ENCODE data around the gene SLC9A9.

SLC9A9 gene

GRCh38 chr3:143652118-143652517 lies 196.2 kb downstream of the SLC9A9 start:
- DNase-seq (ENCODE audit: low read depth in 1 of 2, low spot score in 1 of 2), result no peak

- DNase-seq (ENCODE audit: low read depth in 1 of 2, low spot score in 1 of 2), result no peak
Observed at GRCh38 chr3:143650827-143651226, 197.4 kb downstream of the SLC9A9 start.

GRCh38 chr3:143650120-143650519 lies 198.1 kb downstream of the SLC9A9 start:
- no peak for DNase-seq (ENCODE audit: low read depth in 1 of 2, low spot score in 1 of 2)

GRCh38 chr3:143648708-143649107 lies 199.6 kb downstream of the SLC9A9 start:
- DNase-seq (ENCODE audit: low read depth in 1 of 2, low spot score in 1 of 2), result no peak

- DNase-seq (ENCODE audit: low read depth in 1 of 2, low spot score in 1 of 2), result no peak
Observed at GRCh38 chr3:143648218-143648617, 200.1 kb downstream of the SLC9A9 start.

- DNase-seq (ENCODE audit: low read depth in 1 of 2, low spot score in 1 of 2), result no peak
Observed at GRCh38 chr3:143644370-143645089, 203.7 kb downstream of the SLC9A9 start.

GRCh38 chr3:143643905-143644304 lies 204.4 kb downstream of the SLC9A9 start:
- no peak for DNase-seq (ENCODE audit: low read depth in 1 of 2, low spot score in 1 of 2)

GRCh38 chr3:143640774-143641173 lies 207.5 kb downstream of the SLC9A9 start:
- no peak for DNase-seq (ENCODE audit: low read depth in 1 of 2, low spot score in 1 of 2)

- DNase-seq (ENCODE audit: low read depth in 1 of 2, low spot score in 1 of 2), result no peak
Observed at GRCh38 chr3:143637133-143637532, 211.1 kb downstream of the SLC9A9 start.

- no peak for DNase-seq (ENCODE audit: low read depth in 1 of 2, low spot score in 1 of 2)
Observed at GRCh38 chr3:143634991-143635390, 213.3 kb downstream of the SLC9A9 start.

- DNase-seq (ENCODE audit: low read depth in 1 of 2, low spot score in 1 of 2), result no peak
Observed at GRCh38 chr3:143634427-143634826, 213.8 kb downstream of the SLC9A9 start.

GRCh38 chr3:143633816-143634215 lies 214.5 kb downstream of the SLC9A9 start:
- no peak for DNase-seq (ENCODE audit: low read depth in 1 of 2, low spot score in 1 of 2)

GRCh38 chr3:143629726-143630125 lies 218.5 kb downstream of the SLC9A9 start:
- DNase-seq (ENCODE audit: low read depth in 1 of 2, low spot score in 1 of 2), result no peak

GRCh38 chr3:143628971-143629370 lies 219.3 kb downstream of the SLC9A9 start:
- no peak for DNase-seq (ENCODE audit: low read depth in 1 of 2, low spot score in 1 of 2)

- no peak for DNase-seq (ENCODE audit: low read depth in 1 of 2, low spot score in 1 of 2)
Observed at GRCh38 chr3:143627336-143627735, 220.9 kb downstream of the SLC9A9 start.

GRCh38 chr3:143619231-143619630 lies 229.0 kb downstream of the SLC9A9 start:
- no peak for DNase-seq (ENCODE audit: low read depth in 1 of 2, low spot score in 1 of 2)

GRCh38 chr3:143617050-143617449 lies 231.2 kb downstream of the SLC9A9 start:
- no peak for DNase-seq (ENCODE audit: low read depth in 1 of 2, low spot score in 1 of 2)

- DNase-seq (ENCODE audit: low read depth in 1 of 2, low spot score in 1 of 2), result no peak
Observed at GRCh38 chr3:143613226-143613625, 235.0 kb downstream of the SLC9A9 start.

- DNase-seq (ENCODE audit: low read depth in 1 of 2, low spot score in 1 of 2), result no peak
Observed at GRCh38 chr3:143612541-143612940, 235.7 kb downstream of the SLC9A9 start.

- no peak for DNase-seq (ENCODE audit: low read depth in 1 of 2, low spot score in 1 of 2)
Observed at GRCh38 chr3:143608966-143609365, 239.3 kb downstream of the SLC9A9 start.

GRCh38 chr3:143605233-143605950 lies 242.9 kb downstream of the SLC9A9 start:
- no peak for DNase-seq (ENCODE audit: low read depth in 1 of 2, low spot score in 1 of 2)

- no peak for DNase-seq (ENCODE audit: low read depth in 1 of 2, low spot score in 1 of 2)
Observed at GRCh38 chr3:143604402-143605185, 243.7 kb downstream of the SLC9A9 start.
